ENCODE results near the gene EIF2A. TPM values are rescaled to one million over a fixed set of nuclear protein-coding genes. Genes with fewer than 3 reads are reported as not detected.

The EIF2A gene
- total and polyA plus RNA-seq, 2 of the 13 experiments (the other 11 are each of a cell fraction or from before 2014, with no cell fraction given) = 124 to 139 TPM

- TF ChIP-seq ZXDC (CRISPR knock-in tag; IDR thresholded peaks at IDR 0.05) (peak; percentile 92), SMYD3 (CRISPR knock-in tag; IDR thresholded peaks at IDR 0.05) (peak; percentile 76; the same call in 1 of the 2 replicates), FOXM1 (CRISPR knock-in tag; IDR thresholded peaks at IDR 0.05) (0 out of 2 replicates have a peak, but pooled peaks have one; percentile 35), ZUFSP (CRISPR knock-in tag; IDR thresholded peaks at IDR 0.05; ENCODE audit: borderline replicate concordance) (no peak), ZNF784 (CRISPR knock-in tag; IDR thresholded peaks at IDR 0.05; ENCODE audit: borderline replicate concordance) (peak; percentile 87; the same call in 1 of the 2 replicates), ZNF569 (CRISPR knock-in tag; IDR thresholded peaks at IDR 0.05; ENCODE audit: borderline replicate concordance) (no peak), ZSCAN21 (CRISPR knock-in tag; IDR thresholded peaks at IDR 0.05; ENCODE audit: borderline replicate concordance) (peak; percentile 58; the same call in 1 of the 2 replicates), RFX1 (IDR thresholded peaks at IDR 0.05) (no peak), CBX1 (IDR thresholded peaks at IDR 0.05; ENCODE audit: low read depth) (peak; percentile 18), SP4 (CRISPR knock-in tag; IDR thresholded peaks at IDR 0.05) (peak; percentile 33), ZKSCAN8 (CRISPR knock-in tag; IDR thresholded peaks at IDR 0.05; ENCODE audit: borderline replicate concordance) (peak; percentile 20; the same call in 1 of the 2 replicates), ZSCAN30 (CRISPR knock-in tag; IDR thresholded peaks at IDR 0.05) (peak; percentile 96), ZNF326 (CRISPR knock-in tag; IDR thresholded peaks at IDR 0.05; ENCODE audit: borderline replicate concordance) (no peak), ZIK1 (CRISPR knock-in tag; IDR thresholded peaks at IDR 0.05; ENCODE audit: borderline replicate concordance, low read depth) (peak; percentile 79), ZNF609 (CRISPR knock-in tag; IDR thresholded peaks at IDR 0.05; ENCODE audit: borderline replicate concordance) (no peak; the same call in 1 of the 2 replicates), ZNF451 (CRISPR knock-in tag; IDR thresholded peaks at IDR 0.05) (peak; percentile 86; the same call in 1 of the 2 replicates), ZNF274 (CRISPR knock-in tag; IDR thresholded peaks at IDR 0.05) (peak; percentile 84; the same call in 1 of the 2 replicates), SMC3 (IDR thresholded peaks at IDR 0.05; ENCODE audit: low read length) (no peak)
Measured at GRCh38 chr3:150603153-150603979, 56.8 kb downstream of the EIF2A start, which contains the start of gene SELENOT (continued).
